MM.1S (cell line): ENCODE data around the gene CLEC4D.
"Not testable (repeated sequence)": the region's sequence is repeated elsewhere in the genome, so short reads cannot be mapped to it uniquely, and the experiment has no call there.

ENCODE experiments used
- DNase-seq: peaks from one replicate; pipeline ENCODE4 v3.0.0-alpha.2; 2015
- H2AFZ ChIP-seq: fragments of 300-600 bp; sonication (generic); 2 replicates; pipeline ENCODE4 v1.6.0; 2016; ENCODE audit warnings: antibody characterized with exemption, low read length
- H3F3A ChIP-seq: fragments of 300-600 bp; sonication (generic); 2 replicates; pipeline ENCODE4 v1.6.1; 2016; ENCODE audit warnings: mild to moderate bottlenecking, antibody characterized with exemption, low read length, moderate library complexity, mixed read lengths; ENCODE audit not compliant: insufficient read depth
- H3K27ac ChIP-seq: fragments of 300-600 bp; sonication (generic); 2 replicates; pipeline ENCODE4 v1.5.1; 2016; ENCODE audit warnings: mild to moderate bottlenecking, low read length
- H3K27me3 ChIP-seq: fragments of 300-600 bp; sonication (generic); replicated peaks from 2 replicates; pipeline ENCODE4 v1.6.0; 2016; ENCODE audit warnings: low read length; ENCODE audit not compliant: insufficient read depth
- H3K36me3 ChIP-seq: fragments of 300-600 bp; sonication (generic); replicated peaks from 2 replicates; pipeline ENCODE4 v1.6.1; 2016; ENCODE audit warnings: mild to moderate bottlenecking, low read length, mixed read lengths; ENCODE audit not compliant: insufficient read depth
- H3K4me1 ChIP-seq: fragments of 300-600 bp; sonication (generic); 2 replicates; pipeline ENCODE4 v1.6.1; 2016; ENCODE audit warnings: low read length, mixed read lengths
- H3K4me2 ChIP-seq: fragments of 300-600 bp; sonication (generic); 2 replicates; pipeline ENCODE4 v1.6.0; 2016; ENCODE audit warnings: low read depth, low read length
- H3K4me3 ChIP-seq: fragments of 300-600 bp; sonication (generic); 2 replicates; pipeline ENCODE4 v1.5.1; 2016; ENCODE audit warnings: low read length, mixed read lengths
- H3K79me2 ChIP-seq: fragments of 300-600 bp; sonication (generic); 2 replicates; pipeline ENCODE4 v1.6.1; 2016; ENCODE audit warnings: mixed run types, low read length, mixed read lengths
- H3K9ac ChIP-seq: fragments of 300-600 bp; sonication (generic); 2 replicates; pipeline ENCODE4 v1.6.1; 2016; ENCODE audit warnings: low read length, mixed read lengths
- H3K9me2 ChIP-seq: fragments of 300-600 bp; sonication (generic); replicated peaks from 2 replicates; pipeline ENCODE4 v1.6.1; 2016; ENCODE audit warnings: mild to moderate bottlenecking, low read length, mixed read lengths; ENCODE audit not compliant: insufficient read depth
- H3K9me3 ChIP-seq: fragments of 300-600 bp; sonication (generic); replicated peaks from 2 replicates; pipeline ENCODE4 v1.6.1; 2016; ENCODE audit warnings: mild to moderate bottlenecking, low read length, mixed read lengths; ENCODE audit not compliant: insufficient read depth
- H4K20me1 ChIP-seq: fragments of 300-600 bp; sonication (generic); 2 replicates; pipeline ENCODE4 v1.6.1; 2016; ENCODE audit warnings: mild to moderate bottlenecking, low read length, moderate library complexity, mixed read lengths; ENCODE audit not compliant: insufficient read depth
- EZH2 ChIP-seq: fragments of 300-600 bp; sonication (generic); optimal IDR thresholded peaks from 2 replicates; pipeline ENCODE3; 2017; ENCODE audit warnings: low read depth, mild to moderate bottlenecking, antibody characterized with exemption, low read length, mixed read lengths
- EZH2phosphoT487 ChIP-seq: fragments of 300-600 bp; sonication (generic); IDR thresholded peaks from 2 replicates; pipeline ENCODE4 v1.6.1; 2018; ENCODE audit warnings: antibody characterized with exemption, low read length
- TF ChIP-seq, protein P1 (sequence below): fragments of 300-600 bp; sonication (generic); IDR thresholded peaks from 2 replicates; pipeline ENCODE4 v1.5.1; 2016; ENCODE audit warnings: antibody characterized with exemption, low read length, mixed read lengths

The CLEC4D gene

DNA sequence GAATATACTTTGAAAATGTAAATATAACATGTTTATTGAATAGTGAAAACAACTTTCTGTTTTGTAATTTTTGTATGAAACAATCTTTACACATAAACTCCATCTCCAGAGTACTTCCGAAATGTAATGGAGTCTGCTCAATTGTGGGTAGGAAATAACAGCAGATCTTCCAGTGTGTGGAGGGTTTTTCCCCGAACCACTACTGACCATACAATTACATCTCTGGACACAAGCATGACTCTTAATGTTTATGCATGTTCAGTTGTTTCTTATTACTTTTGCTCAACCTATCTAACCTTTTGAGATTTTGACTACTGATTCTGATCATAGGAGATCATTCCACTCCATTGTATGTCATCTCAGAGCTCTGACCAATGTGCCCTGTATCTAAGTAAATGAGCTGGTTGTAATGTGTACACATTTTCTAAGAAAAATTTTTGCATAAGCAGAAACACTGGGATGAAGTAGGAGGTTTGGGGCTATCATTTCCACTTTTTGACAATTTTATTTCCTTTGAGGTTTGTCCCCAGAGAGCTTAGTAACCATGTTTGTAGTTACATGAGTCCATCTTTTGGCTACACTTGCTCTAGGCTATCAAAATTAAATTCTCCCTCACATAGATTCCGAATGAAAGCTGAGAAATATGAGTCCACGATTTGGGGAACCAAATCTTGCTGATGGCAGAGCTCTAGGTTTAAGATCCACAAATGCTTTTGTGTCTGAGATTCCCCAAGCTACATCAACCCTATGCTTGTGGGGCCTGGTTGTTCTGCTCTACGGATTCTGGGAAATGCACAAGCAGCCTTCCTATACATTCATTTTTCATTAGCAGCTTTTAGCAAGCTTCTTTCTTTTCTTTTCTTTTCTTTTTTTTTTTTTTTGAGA is 21.4 kb upstream of the CLEC4D start:
- H3K9me3 ChIP-seq = no peaks in the 10 kb centered on the region
- no peak overlapping the region for H3K27ac ChIP-seq
- TF ChIP-seq EZH2 (no peak), EZH2phosphoT487 (no peak)
- TF ChIP-seq, protein P1, sequence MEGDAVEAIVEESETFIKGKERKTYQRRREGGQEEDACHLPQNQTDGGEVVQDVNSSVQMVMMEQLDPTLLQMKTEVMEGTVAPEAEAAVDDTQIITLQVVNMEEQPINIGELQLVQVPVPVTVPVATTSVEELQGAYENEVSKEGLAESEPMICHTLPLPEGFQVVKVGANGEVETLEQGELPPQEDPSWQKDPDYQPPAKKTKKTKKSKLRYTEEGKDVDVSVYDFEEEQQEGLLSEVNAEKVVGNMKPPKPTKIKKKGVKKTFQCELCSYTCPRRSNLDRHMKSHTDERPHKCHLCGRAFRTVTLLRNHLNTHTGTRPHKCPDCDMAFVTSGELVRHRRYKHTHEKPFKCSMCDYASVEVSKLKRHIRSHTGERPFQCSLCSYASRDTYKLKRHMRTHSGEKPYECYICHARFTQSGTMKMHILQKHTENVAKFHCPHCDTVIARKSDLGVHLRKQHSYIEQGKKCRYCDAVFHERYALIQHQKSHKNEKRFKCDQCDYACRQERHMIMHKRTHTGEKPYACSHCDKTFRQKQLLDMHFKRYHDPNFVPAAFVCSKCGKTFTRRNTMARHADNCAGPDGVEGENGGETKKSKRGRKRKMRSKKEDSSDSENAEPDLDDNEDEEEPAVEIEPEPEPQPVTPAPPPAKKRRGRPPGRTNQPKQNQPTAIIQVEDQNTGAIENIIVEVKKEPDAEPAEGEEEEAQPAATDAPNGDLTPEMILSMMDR = no peak
- H3K4me3 ChIP-seq = no peak overlapping the region
- H3K4me2 ChIP-seq = no peak overlapping the region
- no peak for DNase-seq
- no peak overlapping the region for H3K9ac ChIP-seq
- peaks cover 12% of the 10 kb centered on the region for H3K4me1 ChIP-seq
- H3K9me2 ChIP-seq = no peaks in the 10 kb centered on the region
- H3K36me3 ChIP-seq = no peaks in the 10 kb centered on the region
- H3K79me2 ChIP-seq = no peaks in the 10 kb centered on the region
- no peaks in the 10 kb centered on the region for H3F3A ChIP-seq
- no peaks in the 10 kb centered on the region for H3K27me3 ChIP-seq
- no peaks in the 10 kb centered on the region for H4K20me1 ChIP-seq
- no peak overlapping the region for H2AFZ ChIP-seq

- Histone ChIP-seq H3K4me2 (peak overlapping the region; percentile 35; the same call in 1 of the 2 replicates), H4K20me1 (no peaks in the 10 kb centered on the region), H3K27me3 (no peaks in the 10 kb centered on the region)
These were observed 20.2 kb upstream of the CLEC4D start for GRCh38 chr12:8493084-8493483.

DNA sequence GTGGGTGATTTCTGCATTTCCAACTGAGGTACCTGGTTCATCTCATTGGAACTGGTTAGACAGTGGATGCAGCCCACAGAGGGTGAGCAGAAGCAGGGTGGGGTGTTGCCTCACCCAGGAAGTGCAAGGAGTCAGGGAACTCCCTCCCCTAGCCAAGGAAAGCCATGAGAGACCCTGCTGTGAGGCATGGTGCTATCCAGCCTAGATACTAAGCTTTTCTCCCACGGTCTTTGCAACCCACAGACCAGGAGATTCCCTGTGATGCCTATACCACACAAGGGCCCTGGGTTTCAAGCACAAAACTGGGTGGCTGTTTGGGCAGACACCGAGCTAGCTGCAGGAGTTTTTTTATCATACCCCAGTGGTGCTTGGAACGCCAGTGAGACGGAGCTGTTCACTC is 17.6 kb upstream of the CLEC4D start:
- not testable (repeated sequence) for H2AFZ ChIP-seq, H3K9me3 ChIP-seq, H3K4me3 ChIP-seq, H3K9me2 ChIP-seq, DNase-seq, H3F3A ChIP-seq, H3K27me3 ChIP-seq, H4K20me1 ChIP-seq, H3K79me2 ChIP-seq, H3K36me3 ChIP-seq, H3K4me2 ChIP-seq, H3K9ac ChIP-seq, H3K27ac ChIP-seq
- peaks cover 12% of the 10 kb centered on the region for H3K4me1 ChIP-seq

More at GRCh38 chr12:8493084-8493483, 20.2 kb upstream of the CLEC4D start:
- H3K79me2 ChIP-seq = no peaks in the 10 kb centered on the region
- no peak overlapping the region for H2AFZ ChIP-seq
- peak; percentile 79 for DNase-seq
- peaks cover 12% of the 10 kb centered on the region for H3K4me1 ChIP-seq
- no peaks in the 10 kb centered on the region for H3K9me2 ChIP-seq
- no peaks in the 10 kb centered on the region for H3F3A ChIP-seq
- H3K9ac ChIP-seq = no peak overlapping the region
- H3K36me3 ChIP-seq = no peaks in the 10 kb centered on the region
- H3K4me3 ChIP-seq = no peak overlapping the region
- no peaks in the 10 kb centered on the region for H3K9me3 ChIP-seq
- peak overlapping the region; percentile 56; the same call in 1 of the 2 replicates for H3K27ac ChIP-seq
- TF ChIP-seq EZH2phosphoT487 (no peak), EZH2 (no peak)
- TF ChIP-seq, protein P1 = no peak

- not testable (repeated sequence) for H3K9me2 ChIP-seq, H3K9me3 ChIP-seq, H3K27me3 ChIP-seq, H3F3A ChIP-seq, H3K27ac ChIP-seq, H3K79me2 ChIP-seq, H2AFZ ChIP-seq, H4K20me1 ChIP-seq, H3K4me2 ChIP-seq, H3K4me3 ChIP-seq, H3K36me3 ChIP-seq, H3K9ac ChIP-seq, DNase-seq
- peaks cover 12% of the 10 kb centered on the region for H3K4me1 ChIP-seq
These were observed 17.2 kb upstream of the CLEC4D start for GRCh38 chr12:8496074-8496473.
